Hepatic stellate cell (primary cell): ENCODE results near the gene ARPP19.
"Not testable (repeated sequence)": the region's sequence is repeated elsewhere in the genome, so short reads cannot be mapped to it uniquely, and the experiment has no call there.

Experiments used
- DNase-seq: peaks from one replicate; pipeline ENCODE4 v3.0.0; 2011; ENCODE audit warnings: low spot score

The ARPP19 gene

GRCh38 chr15:52568601-52569585 lies at the start of gene ARPP19:
Gene ARPP19, minus strand, starts transcription at chr15:52569030. Its CDS starts 138 bp downstream, at chr15:52568892.
- peak; percentile 81 for DNase-seq

- DNase-seq: no peak
These were observed 48.2 kb upstream of the ARPP19 start for GRCh38 chr15:52617026-52617425.

- DNase-seq: no peak
These were observed 46.5 kb upstream of the ARPP19 start for GRCh38 chr15:52615302-52615701.

- DNase-seq: no peak
These were observed 40.8 kb upstream of the ARPP19 start for GRCh38 chr15:52609593-52609992.

- peak; percentile 6 for DNase-seq
These were observed 15.6 kb upstream of the ARPP19 start for GRCh38 chr15:52584414-52584813.

GRCh38 chr15:52579852-52580251 lies 11.0 kb upstream of the ARPP19 start:
- no peak for DNase-seq

- DNase-seq: no peak
These were observed 7.9 kb upstream of the ARPP19 start for GRCh38 chr15:52576692-52577091.

GRCh38 chr15:52575573-52575972 lies 6.7 kb upstream of the ARPP19 start:
- not testable (repeated sequence) for DNase-seq

- DNase-seq: no peak
These were observed 6.2 kb upstream of the ARPP19 start for GRCh38 chr15:52575072-52575471.

GRCh38 chr15:52574623-52575022 lies 5.8 kb upstream of the ARPP19 start:
- not testable (repeated sequence) for DNase-seq

GRCh38 chr15:52567871-52568600 lies 794 bp downstream of the ARPP19 start:
- peak; percentile 10 for DNase-seq

- no peak for DNase-seq
These were observed 1.9 kb downstream of the ARPP19 start for GRCh38 chr15:52566889-52567288.

GRCh38 chr15:52565417-52566358 lies 3.1 kb downstream of the ARPP19 start:
- peak; percentile 11 for DNase-seq

GRCh38 chr15:52563501-52564060 lies 5.2 kb downstream of the ARPP19 start:
- DNase-seq: no peak

- peak; percentile 19 for DNase-seq
These were observed 9.3 kb downstream of the ARPP19 start for GRCh38 chr15:52559575-52559974.

- no peak for DNase-seq
These were observed 9.8 kb downstream of the ARPP19 start for GRCh38 chr15:52559022-52559421.

GRCh38 chr15:52558196-52558595 lies 10.6 kb downstream of the ARPP19 start:
- no peak for DNase-seq

GRCh38 chr15:52557274-52557641 lies 11.6 kb downstream of the ARPP19 start:
- DNase-seq: no peak

- DNase-seq: no peak
These were observed 12.1 kb downstream of the ARPP19 start for GRCh38 chr15:52556524-52557273.

GRCh38 chr15:52552303-52552702 lies 16.5 kb downstream of the ARPP19 start:
- no peak for DNase-seq

- no peak for DNase-seq
These were observed 17.1 kb downstream of the ARPP19 start for GRCh38 chr15:52551762-52552161.
